ENCODE measurements around the gene TBX3. TPM values are rescaled to one million over a fixed set of nuclear protein-coding genes. Genes with fewer than 3 reads are reported as not detected.

TBX3 gene
- polyA plus RNA-seq, 1 of the 3 experiments (the other 2 are of a cell fraction): 10.2 TPM

GRCh38 chr12:114690267-114691135 is 6.5 kb upstream of the TBX3 start:
- WGBS (ENCODE audit: low lambda C conversion rate): 68% methylated on average over 8 of the region's 8 CpGs
- no peaks in the 10 kb centered on the region for H4K20me1 ChIP-seq (ENCODE audit: insufficient read depth)
- no peak overlapping the region for H3K27ac ChIP-seq (ENCODE audit: low read depth in 2 of 2, low read length in 1 of 2)
- CTCF ChIA-PET: interaction anchor here (1.3 kb wide), 1 partner anchor 28 kb away, joined by 3 read pairs; no protein-coding TSS in a partner anchor
- POLR2A ChIA-PET: no interaction called here
- no peak overlapping the region for H3K4me3 ChIP-seq (ENCODE audit: low read depth in 2 of 2, low read length in 1 of 2)
- no peaks in the 10 kb centered on the region for H3K9me2 ChIP-seq
- H3K36me3 ChIP-seq (replicated peaks in 1 of 2; ENCODE audit: control insufficient read depth in 1 of 2, insufficient read depth in 2 of 2, low read length in 1 of 2): no peaks in the 10 kb centered on the region
- no peak overlapping the region for H3K4me2 ChIP-seq
- no peaks in the 10 kb centered on the region for H3K79me2 ChIP-seq (ENCODE audit: insufficient read depth)
- no peak overlapping the region for H3K9ac ChIP-seq
- H3F3A ChIP-seq (replicated peaks; ENCODE audit: insufficient read depth): no peaks in the 10 kb centered on the region
- DNase-seq: peak; percentile 67
- no peaks in the 10 kb centered on the region; the same call in 1 of the 2 replicates for H3K27me3 ChIP-seq (ENCODE audit: insufficient read depth)
- TF ChIP-seq YY1 (IDR thresholded peaks at IDR 0.05; ENCODE audit: low read depth): no peak
- no peak for TF ChIP-seq IRF3 (IDR thresholded peaks at IDR 0.05; ENCODE audit: low read depth, low read length)
- no peak for TF ChIP-seq MAX (IDR thresholded peaks at IDR 0.05; ENCODE audit: low read depth)
- TF ChIP-seq EZH2phosphoT487 (IDR thresholded peaks at IDR 0.05; ENCODE audit: borderline replicate concordance, low read depth): no peak
- TF ChIP-seq TEAD4 (IDR thresholded peaks at IDR 0.05; ENCODE audit: borderline replicate concordance, insufficient read depth): no peak
- TF ChIP-seq USF2 (IDR thresholded peaks at IDR 0.05; ENCODE audit: borderline replicate concordance, low read depth, low read length): no peak
- TF ChIP-seq FOSL2 (IDR thresholded peaks at IDR 0.05; ENCODE audit: borderline replicate concordance, low read depth): no peak
- TF ChIP-seq ZBTB33 (IDR thresholded peaks at IDR 0.05; ENCODE audit: borderline replicate concordance, low read depth): no peak
- no peak for TF ChIP-seq RAD21 (IDR thresholded peaks at IDR 0.05; ENCODE audit: low read length)
- TF ChIP-seq RXRA (IDR thresholded peaks at IDR 0.05; ENCODE audit: borderline replicate concordance, low read depth): no peak
- TF ChIP-seq TCF12 (IDR thresholded peaks at IDR 0.05): no peak
- TF ChIP-seq REST (IDR thresholded peaks at IDR 0.05; ENCODE audit: low read depth, low read length): no peak
- no peak for TF ChIP-seq TAF1 (IDR thresholded peaks at IDR 0.05; ENCODE audit: borderline replicate concordance, low read depth, low read length)
- TF ChIP-seq SIN3A (IDR thresholded peaks at IDR 0.05; ENCODE audit: borderline replicate concordance, low read depth, low read length): no peak
- TF ChIP-seq RCOR1 (IDR thresholded peaks at IDR 0.05; ENCODE audit: low read length): no peak
- no peak for TF ChIP-seq ELF1 (IDR thresholded peaks at IDR 0.05)
- TF ChIP-seq USF1 (IDR thresholded peaks at IDR 0.05; ENCODE audit: borderline replicate concordance, low read depth): no peak
- peaks cover 0 to 13% of the 10 kb centered on the region in 2 experiments; a peak in 1 of 4 replicates for H3K4me1 ChIP-seq (ENCODE audit: control insufficient read depth in 1 of 2, insufficient read depth in 2 of 2, low read depth in 1 of 2, low read length in 1 of 2)
- no peaks in the 10 kb centered on the region for H3K9me3 ChIP-seq
- H2AFZ ChIP-seq (ENCODE audit: low read depth): no peak overlapping the region
